T-helper 1 cell treated with Interleukin-12 subunit alpha and Interleukin-12 subunit beta and Interleukin-4 antibody, amounts not matched to agents 30 ng/mL and 1 ng/mL, for 36 hours (primary cell): ENCODE data around the gene PROZ. TPM values are rescaled to one million over a fixed set of nuclear protein-coding genes. Genes with fewer than 3 reads are reported as not detected.

Experiments
- intact Hi-C: fragments of 100-400 bp; cut with micrococcal nuclease; formaldehyde crosslinking; loops from one replicate; pipeline ENCODE4 v1.15.1; 2024
- total RNA-seq: library from RNA; stranded (reverse); gene quantifications from 2 replicates; pipeline ENCODE4 v1.2.3, GENCODE V29; 2022

PROZ gene
- total RNA-seq, 1 donor from 2014 or later, result not detected

GRCh38 chr13:113139577-113139976 lies 18.9 kb upstream of the PROZ start:
- intact Hi-C loops, result no loop called here

DNA sequence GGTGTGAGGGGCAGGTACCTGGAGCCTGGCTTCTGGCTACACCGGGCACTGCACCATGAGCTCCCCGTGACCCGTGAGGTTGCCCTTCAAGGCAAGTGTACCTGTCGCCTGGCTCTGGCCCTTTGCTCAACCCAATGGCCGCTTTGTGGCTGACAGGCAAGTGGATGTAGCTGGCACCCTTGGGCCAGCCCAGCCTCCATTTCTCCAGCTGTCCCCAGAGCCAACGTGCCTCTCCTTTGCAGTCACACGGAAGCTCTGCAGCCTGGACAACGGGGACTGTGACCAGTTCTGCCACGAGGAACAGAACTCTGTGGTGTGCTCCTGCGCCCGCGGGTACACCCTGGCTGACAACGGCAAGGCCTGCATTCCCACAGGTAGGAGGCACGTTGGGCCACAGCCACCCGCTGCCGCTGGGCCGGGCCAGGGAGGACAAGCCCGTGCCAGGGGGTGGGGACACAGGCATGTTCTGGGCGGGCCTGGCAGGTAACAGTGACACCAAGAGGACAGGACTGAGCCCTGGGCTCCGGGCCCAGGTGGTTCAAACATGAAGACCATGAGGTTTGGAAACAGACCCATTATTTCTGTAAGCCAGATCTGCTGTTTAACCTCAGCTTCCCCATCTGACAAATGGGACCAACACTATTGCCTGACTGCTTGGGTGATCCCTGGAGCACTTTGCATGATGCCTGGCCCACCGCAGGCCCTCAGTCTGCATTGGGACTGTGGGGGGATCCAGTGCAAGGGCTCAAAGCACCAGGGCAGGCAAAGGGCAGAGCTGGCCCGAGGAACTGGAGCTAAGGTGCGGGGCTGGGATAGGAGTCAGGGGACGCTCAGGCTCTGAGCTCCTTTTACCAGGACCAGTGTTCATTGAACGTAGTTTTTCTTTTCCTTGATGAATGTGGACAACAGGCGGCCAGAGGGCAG lies 17.5 kb upstream of the PROZ start:
- intact Hi-C loops, result no loop called here

- intact Hi-C loops, result no loop called here
Observed at GRCh38 chr13:113141601-113141970, 16.9 kb upstream of the PROZ start.

GRCh38 chr13:113142876-113143275 lies 15.6 kb upstream of the PROZ start:
- intact Hi-C loops, result no loop called here

DNA sequence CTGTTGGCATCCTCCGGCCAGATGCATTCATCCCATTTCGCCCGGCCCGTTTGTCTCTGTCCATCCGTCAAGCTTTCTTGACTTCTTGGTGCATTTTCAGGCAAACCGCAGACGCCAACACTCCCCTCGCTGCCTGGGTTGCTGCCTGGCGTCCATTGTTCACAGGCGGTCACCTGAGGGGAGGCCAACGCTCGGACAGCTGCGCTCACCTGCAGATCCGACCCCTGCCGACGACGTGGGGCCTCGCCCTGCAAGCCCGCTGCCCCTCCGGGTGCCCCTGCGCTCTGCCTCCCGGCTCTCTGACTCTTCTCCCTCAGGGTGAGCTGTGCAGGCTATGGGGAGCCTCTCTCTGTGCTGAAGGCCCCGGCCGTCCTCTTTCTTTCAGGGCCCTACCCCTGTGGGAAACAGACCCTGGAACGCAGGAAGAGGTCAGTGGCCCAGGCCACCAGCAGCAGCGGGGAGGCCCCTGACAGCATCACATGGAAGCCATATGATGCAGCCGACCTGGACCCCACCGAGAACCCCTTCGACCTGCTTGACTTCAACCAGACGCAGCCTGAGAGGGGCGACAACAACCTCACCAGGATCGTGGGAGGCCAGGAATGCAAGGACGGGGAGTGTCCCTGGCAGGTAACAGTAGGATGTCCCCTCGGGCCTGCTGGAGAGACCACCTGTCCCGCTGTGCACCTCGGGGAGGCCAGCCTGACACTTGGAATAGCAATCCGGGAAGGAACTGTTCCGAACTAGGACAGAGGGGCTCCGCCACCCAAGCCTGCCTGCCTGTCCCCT lies 14.8 kb upstream of the PROZ start:
- intact Hi-C loops, result no loop called here

GRCh38 chr13:113144255-113144629 lies 14.2 kb upstream of the PROZ start:
- intact Hi-C loops, result no loop called here

DNA sequence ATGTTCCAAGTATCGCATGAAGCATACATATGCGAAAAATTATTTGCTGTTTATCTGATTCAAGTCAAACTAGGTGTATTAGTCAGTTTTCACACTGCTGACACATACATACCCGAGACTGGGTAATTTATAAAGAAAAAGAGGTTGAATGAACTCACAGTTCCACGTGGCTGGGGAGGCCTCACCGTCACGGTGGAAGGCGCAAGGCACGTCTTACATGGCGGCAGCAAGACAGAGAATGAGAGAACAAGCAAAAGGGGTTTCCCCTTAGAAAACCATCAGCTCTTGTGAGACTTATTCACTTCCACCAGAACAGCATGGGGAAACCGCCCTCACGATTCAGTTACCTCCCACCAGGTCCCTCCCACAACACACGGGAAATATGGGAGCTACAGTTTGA lies 13.0 kb upstream of the PROZ start:
- intact Hi-C loops, result no loop called here

GRCh38 chr13:113145911-113146598 lies 12.4 kb upstream of the PROZ start:
- intact Hi-C loops, result no loop called here

DNA sequence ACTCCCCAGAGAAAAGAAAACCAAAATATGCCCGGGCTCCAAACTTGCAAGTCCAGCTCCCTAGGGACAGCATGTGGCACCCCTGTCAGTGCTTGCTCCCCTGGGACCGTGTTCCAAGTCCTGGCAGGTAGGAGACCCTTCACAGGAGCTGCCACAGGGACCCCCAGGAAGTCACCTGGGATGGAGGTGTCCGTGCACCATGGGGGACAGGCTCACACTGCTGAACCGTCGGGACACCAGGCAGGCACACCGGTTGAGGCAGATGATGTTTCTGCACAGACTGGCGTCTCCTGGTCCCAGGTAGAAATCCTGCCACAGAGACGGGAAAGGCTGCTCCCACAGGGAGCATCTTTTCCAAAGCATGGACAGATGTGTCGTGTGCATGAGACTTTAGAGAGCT lies 11.7 kb upstream of the PROZ start:
- intact Hi-C loops, result no loop called here

GRCh38 chr13:113147206-113147605 lies 11.2 kb upstream of the PROZ start:
- intact Hi-C loops, result no loop called here

- intact Hi-C loops, result no loop called here
Observed at GRCh38 chr13:113148407-113148806, 10.0 kb upstream of the PROZ start.

DNA sequence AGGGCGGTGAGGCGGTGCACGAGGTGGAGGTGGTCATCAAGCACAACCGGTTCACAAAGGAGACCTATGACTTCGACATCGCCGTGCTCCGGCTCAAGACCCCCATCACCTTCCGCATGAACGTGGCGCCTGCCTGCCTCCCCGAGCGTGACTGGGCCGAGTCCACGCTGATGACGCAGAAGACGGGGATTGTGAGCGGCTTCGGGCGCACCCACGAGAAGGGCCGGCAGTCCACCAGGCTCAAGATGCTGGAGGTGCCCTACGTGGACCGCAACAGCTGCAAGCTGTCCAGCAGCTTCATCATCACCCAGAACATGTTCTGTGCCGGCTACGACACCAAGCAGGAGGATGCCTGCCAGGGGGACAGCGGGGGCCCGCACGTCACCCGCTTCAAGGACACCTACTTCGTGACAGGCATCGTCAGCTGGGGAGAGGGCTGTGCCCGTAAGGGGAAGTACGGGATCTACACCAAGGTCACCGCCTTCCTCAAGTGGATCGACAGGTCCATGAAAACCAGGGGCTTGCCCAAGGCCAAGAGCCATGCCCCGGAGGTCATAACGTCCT lies 9.4 kb upstream of the PROZ start:
- intact Hi-C loops, result no loop called here

DNA sequence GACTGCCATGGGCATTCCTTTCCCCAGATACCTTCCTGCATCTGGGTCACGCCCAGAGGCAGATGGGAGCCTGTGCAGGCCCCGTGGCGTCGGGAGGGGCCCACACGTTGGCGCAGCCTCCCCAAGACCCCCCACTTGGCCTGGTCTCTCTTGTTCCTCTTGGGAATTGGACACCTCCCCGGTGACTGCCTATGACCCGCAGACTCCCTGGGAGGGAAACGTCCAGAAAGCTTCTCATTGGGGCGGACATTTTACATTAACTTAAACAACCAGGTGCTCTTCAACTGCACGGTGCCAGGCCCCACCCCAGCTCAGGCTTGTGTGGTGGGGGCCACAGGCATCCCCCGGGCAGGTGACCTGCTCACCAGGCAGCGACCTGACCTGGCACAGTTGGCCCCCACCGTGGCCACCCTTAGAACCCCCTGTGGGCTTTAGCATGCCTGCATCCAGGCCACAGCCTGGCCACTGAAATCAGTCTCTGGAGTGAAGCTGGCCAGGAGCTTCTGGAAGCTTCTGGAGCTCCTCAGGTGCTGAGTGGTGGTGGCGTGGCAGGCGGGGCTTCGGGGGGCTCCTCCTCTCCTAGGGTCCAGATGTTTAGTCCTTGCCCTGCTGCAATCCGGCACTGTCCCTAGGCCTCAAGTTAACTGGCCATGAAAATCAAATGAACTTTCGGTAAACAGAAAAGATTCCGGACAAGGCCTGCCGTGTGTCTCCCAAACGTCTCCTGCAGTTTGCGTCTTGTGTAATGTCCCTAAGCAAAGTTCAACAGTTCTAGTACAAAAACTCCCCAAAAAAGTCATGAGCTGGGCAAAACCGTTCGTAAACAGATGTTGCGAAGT lies 8.5 kb upstream of the PROZ start:
- intact Hi-C loops, result loop anchor here (5.0 to 10.0 kb wide), 2 partner anchors 345 to 463 kb away; partner anchors contain the start of gene DCUN1D2

DNA sequence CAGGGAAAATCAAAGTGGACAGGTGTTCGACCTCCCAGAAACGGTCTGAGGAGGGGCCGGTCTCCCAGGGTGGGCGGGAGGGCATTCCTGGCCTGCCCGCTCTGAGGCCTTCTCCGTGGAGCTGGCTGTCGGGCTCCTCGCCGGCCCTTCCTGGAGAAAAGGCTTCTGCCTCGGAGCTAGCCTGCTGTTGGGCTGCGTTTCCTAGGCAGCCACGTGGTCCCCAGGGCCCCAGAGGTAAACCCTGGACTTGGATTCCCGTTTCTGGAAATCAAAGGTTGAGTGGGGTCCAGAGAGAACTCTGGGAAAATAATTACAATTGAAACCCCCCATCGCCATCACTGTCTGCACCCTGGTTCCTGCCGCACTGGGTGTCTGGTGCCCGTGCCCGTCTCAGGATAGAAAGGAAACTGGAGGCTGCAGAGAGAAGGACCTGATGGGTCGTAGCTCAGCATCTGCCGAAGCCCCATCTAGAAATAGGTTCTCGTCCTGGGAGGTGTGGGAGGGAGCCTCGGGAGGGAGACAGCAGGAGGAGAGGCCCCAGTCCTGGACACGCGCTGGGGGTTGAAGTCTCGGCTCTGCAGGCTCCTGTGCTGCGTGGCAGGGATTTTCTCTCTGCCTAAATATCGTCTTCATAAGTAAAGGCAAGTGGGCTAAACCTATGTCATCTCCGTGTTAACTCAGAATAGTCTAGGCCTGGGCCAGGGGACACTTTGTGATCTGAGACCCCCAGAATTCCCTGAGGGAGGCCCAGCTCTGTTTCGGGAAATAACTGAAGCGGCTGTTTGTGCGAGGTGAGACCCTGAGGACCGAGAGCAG lies 7.7 kb upstream of the PROZ start:
- intact Hi-C loops, result loop anchor here (5.0 to 10.0 kb wide), 2 partner anchors 344 to 463 kb away; partner anchors contain the start of gene DCUN1D2

GRCh38 chr13:113151745-113152690 lies 6.4 kb upstream of the PROZ start:
- intact Hi-C loops, result loop anchor here (2.0 to 10.0 kb wide), 3 partner anchors 19 to 465 kb away; partner anchors contain the start of gene DCUN1D2

GRCh38 chr13:113152691-113152983 lies 5.8 kb upstream of the PROZ start:
- intact Hi-C loops, result loop anchor here (2.0 to 10.0 kb wide), 3 partner anchors 20 to 465 kb away; partner anchors contain the start of gene DCUN1D2

GRCh38 chr13:113152984-113153809 lies 5.3 kb upstream of the PROZ start:
- intact Hi-C loops, result loop anchor here (2.0 to 10.0 kb wide), 3 partner anchors 20 to 466 kb away; partner anchors contain the start of gene DCUN1D2
